HG03571 (cell line): ENCODE measurements around the gene PACS2.
"Not testable (repeated sequence)": the region's sequence is repeated elsewhere in the genome, so short reads cannot be mapped to it uniquely, and the experiment has no call there.

Experiments used
- ATAC-seq: cut with Tn5 transposase; IDR thresholded peaks from one replicate; pipeline ENCODE4 v1.9.1; 2021; ENCODE audit not compliant: unreplicated experiment

PACS2 gene

DNA sequence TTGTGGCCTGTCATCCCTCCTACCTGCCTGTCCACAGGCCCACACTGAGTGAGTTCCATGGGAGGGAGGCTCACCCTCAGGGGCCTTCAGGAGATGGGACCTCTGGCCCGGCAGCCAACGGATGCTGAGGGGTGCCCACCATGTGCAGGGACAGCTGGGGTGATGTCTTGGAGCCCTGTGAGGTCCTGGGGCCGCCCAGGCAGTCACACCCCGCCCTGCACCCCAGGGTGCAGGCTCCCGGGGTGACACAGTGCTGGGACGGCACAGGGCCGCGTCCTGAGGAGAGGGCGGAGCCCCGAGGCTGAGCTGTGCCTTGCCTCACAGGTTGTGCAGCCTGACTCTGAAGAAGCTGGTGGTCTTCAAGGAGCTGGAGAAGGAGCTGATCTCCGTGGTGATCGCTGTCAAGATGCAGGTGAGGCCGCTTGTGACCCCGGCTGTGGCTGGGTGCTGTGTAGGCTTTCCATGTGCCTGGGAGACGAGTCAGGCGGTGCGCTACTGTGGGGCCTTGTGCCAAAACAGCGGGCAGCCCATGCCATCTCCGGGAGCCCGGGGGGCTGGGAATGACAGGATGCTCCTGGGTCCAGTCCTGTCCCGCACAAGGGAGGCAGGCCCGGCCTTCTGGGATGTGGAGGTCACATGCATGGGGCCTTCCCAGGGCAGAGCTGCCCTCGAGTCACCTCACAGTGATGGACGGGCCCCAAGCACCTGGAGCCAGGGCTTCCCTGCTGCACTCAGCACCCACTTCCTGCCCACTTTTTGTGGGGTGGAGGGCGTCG is 33.8 kb downstream of the PACS2 start:
- ATAC-seq, result no peak

DNA sequence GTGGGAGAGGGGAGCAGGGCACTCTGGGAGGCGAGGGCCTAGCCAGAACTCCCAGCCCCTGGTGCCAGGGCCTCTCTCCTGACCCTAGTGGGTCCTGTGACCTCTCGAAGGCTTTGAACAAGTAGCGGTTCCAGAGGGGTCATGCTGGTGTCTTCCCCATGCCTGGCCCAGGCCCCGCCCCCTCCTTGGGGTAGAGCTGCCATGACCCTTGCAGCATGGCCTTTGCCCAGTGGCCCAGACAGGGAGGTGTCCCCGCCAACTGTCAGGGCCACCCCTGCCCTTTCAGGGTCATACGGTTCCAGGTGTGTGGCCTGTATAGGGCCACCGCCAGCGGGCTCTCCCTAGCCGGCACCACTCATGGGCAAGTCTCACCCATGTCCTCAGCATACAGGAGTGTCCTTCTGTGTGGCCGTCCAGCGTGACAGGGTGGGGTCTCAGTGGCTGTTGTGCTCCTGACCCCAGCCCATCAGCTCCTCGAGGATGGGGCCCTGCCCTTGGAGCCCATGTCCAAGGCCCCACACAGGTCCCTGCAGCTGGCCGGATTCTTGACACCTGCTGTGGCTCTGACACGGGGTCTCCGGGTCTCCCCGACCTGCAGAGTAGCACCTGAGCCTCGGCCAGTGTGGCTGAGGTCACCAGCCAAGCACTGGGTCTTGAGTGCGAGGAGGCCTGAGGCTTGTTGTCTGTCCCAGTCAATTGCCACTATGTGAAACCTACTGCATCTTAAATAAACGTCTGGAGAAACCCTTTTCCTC is 34.6 kb downstream of the PACS2 start:
- no peak for ATAC-seq

DNA sequence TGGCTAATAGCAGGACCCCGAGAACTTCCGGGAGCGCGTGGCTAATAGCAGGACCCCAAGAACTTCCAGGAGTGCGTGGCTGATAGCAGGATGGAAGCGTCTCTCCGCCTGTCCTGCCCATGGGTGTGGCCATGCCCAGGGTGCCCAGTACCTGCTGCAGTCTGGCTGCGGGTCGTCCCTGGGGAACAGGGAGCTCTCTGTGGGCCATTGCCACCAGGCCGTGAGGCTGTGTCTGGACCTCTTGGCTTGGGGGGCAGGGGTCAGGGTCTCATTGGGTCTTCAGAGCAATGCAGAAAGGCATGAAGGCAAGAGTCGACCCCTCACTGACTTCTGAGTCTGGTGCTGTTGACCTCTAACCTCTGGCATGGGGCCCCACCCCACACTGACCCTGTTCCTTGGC is 35.4 kb downstream of the PACS2 start:
- ATAC-seq, result no peak

DNA sequence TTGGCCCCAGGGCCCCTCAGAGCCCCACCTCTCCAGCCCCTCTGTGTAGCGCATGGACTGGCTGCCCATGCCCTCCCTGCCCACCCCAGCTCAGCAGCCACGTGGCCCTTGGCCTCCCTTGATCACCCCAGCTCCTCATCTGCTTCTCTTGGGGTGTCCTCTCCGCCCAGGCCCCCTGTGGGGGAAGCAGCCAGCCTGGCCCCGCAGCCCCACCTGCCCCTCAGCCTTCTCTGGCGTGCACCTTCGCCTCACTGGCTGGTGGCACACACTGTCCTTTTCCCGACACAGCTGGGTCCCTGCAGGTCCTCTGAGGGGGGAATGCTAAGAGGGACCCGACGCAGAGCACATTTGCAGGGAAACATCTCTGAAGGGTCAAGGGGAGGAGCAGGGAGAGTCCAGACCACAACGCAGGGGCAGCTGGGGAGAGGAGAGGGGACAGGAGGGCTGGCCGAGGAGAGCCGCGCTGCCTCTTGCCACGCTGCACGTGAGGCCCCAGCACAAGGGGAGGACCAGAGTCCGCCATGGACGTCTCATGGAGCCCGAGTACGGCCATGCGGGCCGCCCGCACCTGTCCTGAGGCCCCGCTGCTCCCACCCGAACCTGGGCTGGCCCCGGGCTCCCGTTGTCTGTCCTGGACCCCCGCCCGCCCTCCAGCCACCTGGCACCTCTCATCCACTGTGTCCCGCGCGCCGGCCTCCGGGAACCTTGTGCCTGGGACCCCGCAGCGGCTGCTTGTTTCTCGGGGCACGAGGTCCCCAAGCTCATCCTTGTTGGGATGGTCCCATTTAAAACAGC is 36.1 kb downstream of the PACS2 start:
- ATAC-seq, result no peak

DNA sequence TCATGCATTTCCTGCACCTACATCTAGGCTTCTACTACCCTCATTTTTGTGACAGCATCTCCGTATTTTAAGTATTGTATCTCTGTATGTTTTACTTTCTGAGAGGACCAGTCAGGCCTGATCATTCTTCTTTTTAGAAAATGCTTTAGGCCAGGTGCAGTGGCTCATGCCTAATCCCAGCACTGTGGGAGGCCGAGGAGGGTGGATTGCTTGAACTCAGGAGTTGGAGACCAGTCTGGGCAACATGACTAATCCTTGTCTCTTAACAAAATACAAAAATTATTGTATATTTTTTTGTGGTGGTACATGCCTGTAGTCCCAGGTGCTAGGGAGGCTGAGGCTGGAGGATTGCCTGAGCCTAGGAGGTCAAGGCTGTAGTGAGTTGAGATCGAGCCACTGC is 36.9 kb downstream of the PACS2 start:
- no peak for ATAC-seq

DNA sequence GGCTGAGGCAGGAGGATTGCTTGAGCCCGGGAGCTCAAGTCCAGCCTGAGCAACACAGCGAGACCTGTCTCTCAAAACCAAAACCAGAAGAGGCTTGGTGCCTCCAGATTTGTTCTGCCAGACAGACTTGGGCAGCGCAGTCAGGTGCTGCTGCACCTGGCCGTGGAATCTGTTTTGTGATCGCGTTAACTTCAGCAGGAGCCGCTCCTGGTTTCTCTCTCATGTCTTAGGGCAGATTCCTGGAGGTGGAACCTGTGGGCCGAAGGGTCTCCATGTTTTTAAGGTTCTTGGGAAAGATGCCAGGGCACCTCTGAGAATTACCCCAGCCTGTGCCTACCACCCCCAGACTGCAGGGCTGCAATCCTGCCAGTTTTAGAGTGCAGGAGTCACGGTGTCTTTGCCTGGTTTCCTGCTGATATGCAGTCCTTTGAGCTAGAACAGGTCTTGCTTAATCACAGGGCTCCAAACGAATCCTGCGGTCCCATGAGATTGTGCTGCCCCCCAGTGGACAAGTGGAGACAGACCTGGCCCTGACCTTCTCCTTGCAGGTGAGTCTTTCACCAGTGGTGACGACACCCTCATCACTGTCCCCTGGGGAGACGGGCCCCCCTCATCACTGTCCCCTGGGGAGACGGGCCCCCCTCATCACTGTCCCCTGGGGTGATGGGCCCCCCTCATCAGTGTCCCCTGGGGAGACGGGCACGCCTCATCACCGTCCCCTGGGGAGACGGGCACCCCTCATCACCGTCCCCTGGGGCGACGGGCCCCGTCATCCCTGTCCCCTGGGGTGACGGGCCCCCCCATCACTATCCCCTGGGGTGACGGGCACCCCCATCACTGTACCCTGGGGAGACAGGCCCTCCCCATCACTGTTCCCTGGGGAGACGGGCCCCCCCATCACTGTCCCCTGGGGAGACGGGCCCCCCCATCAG is 37.6 kb downstream of the PACS2 start:
- no peak for ATAC-seq

DNA sequence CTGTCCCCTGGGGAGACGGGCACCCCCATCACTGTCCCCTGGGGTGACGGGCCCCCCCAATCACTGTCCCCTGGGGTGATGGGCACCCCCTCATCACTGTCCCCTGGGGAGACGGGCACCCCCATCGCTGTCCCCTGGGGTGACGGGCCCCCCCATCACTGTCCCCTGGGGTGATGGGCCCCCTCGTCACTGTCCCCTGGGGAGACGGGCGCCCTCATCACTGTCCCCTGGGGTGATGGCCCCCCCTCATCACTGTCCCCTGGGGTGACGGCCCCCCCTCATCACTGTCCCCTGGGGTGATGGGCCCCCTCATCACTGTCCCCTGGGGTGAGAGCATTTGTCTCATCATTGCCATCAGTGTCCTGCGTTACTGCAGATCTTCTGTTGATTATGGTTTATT is 38.6 kb downstream of the PACS2 start:
- no peak for ATAC-seq

DNA sequence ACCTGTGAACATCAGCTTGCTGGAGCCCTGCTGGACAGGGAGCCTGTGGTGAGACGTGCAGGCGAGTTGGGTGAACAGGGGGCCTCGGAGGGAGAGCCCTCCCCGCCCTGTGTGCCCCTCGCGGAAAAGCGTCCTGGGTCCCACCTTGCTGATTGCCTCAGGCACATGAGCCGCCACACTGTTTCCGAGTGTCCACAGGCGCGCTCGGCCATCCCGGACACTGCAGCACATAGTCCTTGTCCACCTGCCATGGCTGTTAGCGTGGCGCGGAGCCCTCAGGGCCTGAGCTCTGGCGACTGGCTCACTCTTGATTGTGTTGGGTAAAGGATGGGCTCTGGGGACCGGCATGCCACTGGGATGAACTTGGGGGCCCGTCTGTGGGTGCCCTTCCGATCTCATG is 40.0 kb downstream of the PACS2 start:
- ATAC-seq, result no peak

DNA sequence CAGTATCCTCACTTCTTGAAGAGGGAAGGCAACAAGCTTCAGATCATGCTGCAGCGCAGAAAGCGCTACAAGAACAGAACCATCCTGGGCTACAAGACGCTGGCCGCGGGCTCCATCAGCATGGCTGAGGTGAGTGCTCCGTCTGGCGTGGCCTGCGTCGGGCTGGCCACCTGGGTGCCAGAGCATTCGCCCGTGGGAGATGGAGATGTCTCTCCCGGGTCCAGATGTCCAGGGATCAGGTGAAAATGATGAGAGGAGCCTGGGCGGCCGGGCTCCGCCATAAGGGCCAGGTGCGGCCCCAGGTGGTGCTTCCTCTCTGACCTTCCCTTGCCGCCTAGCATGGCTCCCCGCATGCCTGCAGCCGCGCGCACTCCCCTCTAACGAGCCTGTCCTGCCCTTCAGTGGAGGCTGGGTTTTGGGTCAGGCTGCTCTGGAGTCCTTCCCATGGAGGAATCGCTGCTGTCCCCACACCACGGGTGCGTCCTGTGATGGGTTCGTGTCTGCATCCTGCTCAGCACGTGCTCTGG is 40.6 kb downstream of the PACS2 start:
- ATAC-seq, result no peak

DNA sequence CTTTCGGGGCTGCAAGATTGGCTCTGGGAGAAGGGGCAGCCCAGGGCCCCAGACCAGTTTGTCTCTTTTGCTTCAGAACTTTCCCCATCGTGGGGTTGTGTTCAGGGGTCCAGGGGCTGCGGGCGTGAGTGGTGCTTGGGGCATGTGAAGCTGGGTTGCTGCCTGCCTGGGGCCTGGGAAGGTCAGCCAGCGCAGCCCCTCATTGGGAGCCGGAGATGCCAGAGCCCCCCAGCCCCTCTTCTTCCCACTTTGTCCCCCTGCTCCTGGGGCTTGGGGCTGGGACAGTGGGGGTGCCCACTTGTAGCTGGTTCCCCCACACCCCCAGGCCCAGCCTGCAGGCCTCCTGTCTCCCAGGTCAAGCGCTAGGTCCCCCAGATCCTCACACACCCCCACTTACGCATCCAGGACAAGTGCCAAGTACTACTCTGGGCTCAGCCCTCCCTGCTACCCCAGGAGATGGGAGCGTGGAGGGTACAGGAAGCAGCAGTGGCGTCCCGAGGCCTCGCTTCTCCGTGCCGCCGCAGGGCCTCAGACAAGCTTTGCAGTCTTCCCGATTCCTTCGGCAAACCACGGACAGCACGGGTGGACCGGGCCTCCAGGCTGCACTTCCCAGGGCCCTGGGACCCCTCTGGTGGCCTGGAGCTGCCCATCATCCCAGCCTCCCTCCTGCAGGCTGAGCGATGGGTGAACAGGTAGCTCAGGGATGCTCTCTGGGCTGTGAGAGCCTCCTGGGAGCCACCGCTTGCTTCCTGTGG is 41.5 kb downstream of the PACS2 start:
- ATAC-seq, result no peak

DNA sequence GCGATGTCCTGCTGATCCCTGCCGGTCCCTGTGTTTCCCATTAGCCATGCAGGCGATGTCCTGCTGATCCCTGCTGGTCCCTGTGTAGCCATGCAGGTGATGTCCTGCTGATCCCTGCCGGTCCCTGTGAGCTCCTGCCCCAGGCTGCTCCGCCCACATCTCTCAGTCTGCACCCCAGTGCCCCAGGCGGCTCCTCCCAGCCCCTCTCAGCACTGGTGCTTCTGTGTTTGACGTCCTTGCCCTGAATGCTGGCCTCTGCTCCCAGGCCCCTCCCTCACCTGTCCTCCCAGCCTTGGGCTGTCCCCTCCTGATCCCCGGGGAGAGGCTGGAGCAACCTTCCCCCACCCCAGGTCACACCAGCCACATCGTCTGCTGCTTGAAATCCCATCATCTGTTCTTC is 42.4 kb downstream of the PACS2 start:
- no peak for ATAC-seq

DNA sequence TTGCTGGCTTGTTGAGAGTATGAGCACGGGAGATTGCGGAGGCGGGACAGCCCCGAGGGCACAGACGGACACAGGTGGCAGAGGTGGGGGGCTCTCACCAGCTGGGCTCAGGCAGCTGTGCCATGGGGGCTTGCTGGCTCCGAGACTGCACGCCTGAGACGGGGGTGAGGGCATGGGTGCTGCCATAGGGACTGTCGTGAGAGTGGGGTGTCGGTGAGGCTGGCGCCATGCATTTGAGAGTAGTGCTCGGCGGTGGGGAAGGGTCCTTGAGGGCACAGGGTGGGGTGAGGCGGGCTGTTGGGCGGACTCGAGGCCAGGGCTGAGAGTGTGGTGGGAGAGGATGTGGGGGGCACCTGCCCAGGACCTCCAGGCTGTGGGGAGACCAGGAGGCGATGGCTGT is 43.1 kb downstream of the PACS2 start:
- no peak for ATAC-seq

DNA sequence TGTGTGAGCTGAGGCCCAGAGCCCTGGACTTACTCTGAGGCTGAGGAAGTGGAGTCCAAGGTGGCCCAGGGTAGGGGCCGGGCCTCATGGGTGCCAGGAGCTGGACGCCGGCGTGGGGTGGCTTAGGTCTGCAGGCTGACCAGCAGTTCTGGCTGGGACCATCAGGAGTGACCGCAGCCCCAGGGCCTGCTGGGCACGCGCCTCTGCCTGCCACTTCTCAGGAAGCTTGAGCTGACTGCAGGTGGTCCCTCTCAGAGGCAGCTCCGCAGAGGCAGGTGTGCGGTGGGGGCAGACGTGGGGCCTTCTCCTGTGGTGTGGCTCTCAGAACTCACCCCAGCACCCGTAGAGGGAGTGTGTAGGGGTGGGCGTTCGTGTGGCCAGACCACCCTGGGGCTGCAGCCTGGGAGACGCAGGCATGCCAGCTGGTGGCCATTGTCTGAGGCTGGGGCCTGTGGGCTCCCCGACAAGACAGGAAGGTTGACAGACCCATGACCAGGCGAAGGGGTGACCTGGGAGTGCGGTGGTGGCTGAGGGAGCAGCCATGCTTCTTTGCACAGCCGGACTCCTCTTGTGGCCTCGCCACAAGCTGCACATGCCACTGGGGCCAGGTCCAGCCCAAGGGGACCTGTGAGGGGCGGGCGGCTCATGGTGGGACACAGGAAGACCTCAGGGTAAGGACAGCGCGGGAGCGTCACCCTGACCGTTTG is 43.7 kb downstream of the PACS2 start:
- ATAC-seq, result no peak

DNA sequence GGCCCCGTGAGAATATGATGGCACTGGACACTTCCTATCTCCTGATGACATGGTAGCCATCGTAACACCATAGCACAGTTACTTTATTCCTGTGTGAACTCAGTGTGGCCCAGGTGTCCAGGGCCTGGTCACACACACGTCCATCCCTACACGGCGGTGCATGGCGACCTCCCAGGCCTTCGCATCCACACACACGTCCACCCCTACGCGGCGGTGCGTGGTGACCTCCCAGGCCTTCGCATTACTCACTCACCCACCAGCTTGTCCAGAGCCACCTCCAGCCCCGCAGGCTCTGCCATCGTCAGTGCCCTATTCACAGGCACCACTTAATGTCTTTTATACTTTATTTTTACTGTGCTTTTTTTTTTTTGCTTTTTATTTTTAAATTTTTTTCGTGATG is 44.4 kb downstream of the PACS2 start:
- no peak for ATAC-seq

DNA sequence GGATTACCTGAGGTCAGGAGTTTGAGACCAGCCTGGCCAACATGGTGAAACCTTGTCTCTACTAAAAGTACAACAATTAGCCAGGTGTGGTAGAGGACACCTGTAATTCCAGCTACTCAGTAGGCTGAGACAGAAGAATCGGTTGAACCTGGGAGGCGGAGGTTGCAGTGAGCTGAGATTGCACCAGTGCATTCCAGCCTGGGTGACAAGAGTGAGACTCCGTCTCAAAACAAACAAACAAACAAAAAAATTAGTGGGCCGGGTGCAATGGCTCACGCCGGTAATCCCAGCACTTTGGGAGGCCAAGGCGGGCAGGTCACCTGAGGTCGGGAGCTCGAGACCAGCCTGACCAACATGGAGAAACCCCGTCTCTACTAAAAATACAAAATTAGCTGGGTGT is 46.9 kb downstream of the PACS2 start:
- ATAC-seq, result not testable (repeated sequence)

DNA sequence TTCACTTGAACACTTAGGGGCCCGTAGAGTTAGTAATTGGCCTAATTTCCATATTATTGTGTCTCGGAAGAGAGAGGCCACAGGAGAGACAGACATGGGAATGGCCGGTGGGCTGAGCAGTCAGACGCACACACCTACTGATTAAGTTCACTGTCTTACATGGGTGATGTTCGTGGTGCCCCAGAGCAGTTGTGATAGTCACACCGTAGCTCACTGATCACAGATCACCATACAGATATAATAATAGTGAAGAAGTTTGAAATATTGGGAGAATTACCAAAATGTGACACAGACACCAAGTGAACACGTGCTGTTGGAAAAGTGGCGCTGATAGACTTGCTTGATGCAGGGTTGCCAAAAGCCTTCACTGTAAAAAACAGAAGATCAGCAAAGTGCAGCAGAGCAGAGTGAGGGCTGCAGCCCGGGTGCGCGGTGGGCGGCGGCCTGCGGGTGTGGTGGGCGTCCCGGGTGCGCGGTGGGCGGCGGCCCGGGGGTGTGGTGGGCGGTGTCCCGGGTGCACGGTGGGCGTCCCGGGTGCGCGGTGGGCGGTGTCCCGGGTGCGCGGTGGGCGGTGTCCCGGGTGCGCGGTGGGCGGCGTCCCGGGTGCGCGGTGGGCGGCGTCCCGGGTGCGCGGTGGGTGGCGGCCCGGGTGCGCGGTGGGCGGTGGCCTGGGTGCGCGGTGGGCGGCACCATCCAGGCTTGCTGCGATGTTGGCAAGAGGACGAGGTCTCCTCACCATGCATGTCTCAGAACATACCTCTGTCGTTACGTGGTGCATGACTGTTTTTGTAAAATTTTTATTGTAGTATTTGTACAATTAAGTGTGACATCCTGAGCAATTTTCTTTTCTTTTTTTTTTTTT is 49.5 kb downstream of the PACS2 start:
- ATAC-seq, result no peak

DNA sequence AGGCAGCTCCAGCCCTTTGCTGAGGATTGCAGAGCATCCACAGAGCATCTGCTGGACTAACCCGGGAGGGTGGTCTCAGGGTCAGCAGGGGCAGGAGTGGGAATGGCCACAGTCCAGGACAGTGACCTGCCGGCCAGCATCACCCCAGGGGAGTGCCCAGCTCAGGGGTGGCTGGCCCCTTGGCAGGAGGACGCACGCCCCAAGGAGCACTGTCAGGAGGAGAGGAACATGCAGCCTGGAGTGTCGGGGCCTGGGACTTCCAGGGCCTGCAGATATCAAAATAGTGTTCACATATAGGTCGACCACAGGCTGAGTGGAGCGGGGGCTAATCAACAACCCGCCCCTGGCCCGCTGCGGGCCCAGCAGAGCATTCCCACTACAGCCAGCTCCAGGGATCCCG is 50.6 kb downstream of the PACS2 start:
- ATAC-seq, result no peak

DNA sequence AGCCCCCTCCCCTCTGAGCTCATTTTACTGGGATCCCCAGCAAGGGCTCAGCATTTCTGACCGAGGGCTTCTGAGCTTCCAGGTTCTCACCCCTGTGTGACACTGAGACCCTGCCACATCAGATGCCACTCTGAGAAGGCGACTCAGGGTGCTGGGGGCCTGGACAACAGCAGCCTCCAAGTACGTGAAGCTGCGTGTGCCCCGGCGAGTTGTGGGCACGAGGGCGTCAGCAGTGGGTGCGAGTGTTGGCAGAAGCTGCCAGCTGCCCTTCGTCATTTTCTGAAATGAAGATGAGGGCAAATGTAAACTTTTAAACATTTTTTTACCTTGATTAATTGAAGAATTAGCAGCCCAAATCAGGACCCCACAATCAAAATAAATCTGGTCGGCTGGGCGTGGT is 51.1 kb downstream of the PACS2 start:
- no peak for ATAC-seq
